ENCODE results near the gene PILRA. TPM values are rescaled to one million over a fixed set of nuclear protein-coding genes. Genes with fewer than 3 reads are reported as not detected.
A peak's percentile ranks its signal among the peaks of the same experiment; 100 is the strongest.
"Not testable (repeated sequence)": the region's sequence is repeated elsewhere in the genome, so short reads cannot be mapped to it uniquely, and the experiment has no call there.

PILRA gene
- total and polyA plus RNA-seq, 5 experiments from 2014 or later: 0.35 to 10.6 (median 0.63) TPM

DNA sequence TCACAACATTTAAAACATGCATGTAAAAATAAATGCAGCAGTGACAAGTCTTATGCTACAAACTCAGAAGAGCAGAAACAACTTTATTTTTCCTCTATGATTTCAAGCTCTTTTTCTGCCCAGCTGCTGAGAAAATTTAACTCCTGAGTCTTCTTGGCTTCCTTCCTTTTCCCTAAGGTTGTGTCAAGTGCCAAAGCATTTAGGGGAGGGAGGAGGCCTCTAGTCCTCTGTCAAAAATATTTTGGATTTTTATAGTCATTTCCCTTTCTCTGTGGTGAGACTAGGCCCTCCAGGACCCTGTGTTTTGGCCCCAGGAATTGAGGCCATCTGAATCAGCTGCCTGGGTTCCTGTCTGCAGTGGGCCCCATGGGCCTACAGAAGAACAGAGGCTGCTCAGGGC is 26.4 kb upstream of the PILRA start:
- Mint-ChIP-seq H3K4me3 (no peak overlapping the region), H3K27ac (peak overlapping the region in 9 of 10 donors; percentile 31 to 74 (median 62)), H3K4me1 (peaks cover 12 to 43% (median 29%) of the 10 kb centered on the region in 4 donors), H3K27me3 (no peaks in the 10 kb centered on the region), H3K36me3 (peaks cover 0 to 71% (median 9%) of the 10 kb centered on the region in 3 donors), H3K9me3 (no peaks in the 10 kb centered on the region)
- ATAC-seq (no peak), DNase-seq (no peak)
- POLR2A ChIA-PET: interaction anchor here (0.6 to 1.2 kb wide), 7 partner anchors 9 to 247 kb away, joined by 3 read pairs; no protein-coding TSS in a partner anchor

DNA sequence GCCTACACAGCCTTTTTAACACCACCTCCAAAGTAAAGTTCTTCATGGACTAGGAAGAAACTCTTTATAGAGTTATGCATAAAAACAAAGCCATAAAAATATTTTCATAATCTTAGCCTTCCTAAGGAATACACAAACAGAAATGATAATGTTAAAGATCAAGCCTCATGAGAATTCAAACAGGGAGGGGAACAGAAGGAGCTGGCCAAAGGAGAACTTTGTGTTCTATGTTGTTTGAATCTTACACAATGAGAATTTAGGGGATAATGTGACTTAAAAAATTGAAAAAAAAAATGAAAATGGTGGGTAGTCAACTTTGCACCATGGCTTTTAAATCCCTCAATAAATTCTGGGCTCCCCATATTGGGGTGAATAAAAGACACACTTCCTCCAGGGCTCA is 24.5 kb upstream of the PILRA start:
- H3K27ac Mint-ChIP-seq: peak overlapping the region in 8 of 10 donors; percentile 48 to 83 (median 60)

DNA sequence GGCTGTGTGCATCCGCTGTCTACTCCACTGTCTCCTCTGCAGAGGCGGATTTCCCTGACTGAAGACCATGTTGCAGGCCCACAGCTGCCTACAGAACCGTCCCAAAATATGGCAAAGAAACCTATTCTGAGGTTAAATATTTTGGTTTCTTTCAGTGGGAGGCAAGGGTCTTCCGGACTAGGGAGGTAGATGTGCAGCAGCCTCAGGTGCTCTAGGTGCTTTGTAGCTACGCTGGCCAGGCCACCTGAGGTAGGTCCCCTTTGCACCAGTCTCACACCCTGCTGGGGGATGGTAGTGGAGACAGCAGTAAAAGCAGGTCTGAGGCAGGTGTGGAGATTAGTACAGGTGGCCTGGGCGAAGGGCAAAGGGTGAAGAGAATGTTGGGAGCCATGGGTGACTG is 23.5 kb upstream of the PILRA start:
- DNase-seq (no peak), ATAC-seq (no peak)
- H3K27me3 Mint-ChIP-seq: no peaks in the 10 kb centered on the region
- H3K36me3 Mint-ChIP-seq: peaks cover 0 to 53% (median 9%) of the 10 kb centered on the region in 3 donors
- peak overlapping the region in 8 of 10 donors; percentile 38 to 85 (median 54) for H3K27ac Mint-ChIP-seq
- POLR2A ChIA-PET: no interaction called here
- H3K9me3 Mint-ChIP-seq: no peaks in the 10 kb centered on the region
- peaks cover 18 to 48% (median 32%) of the 10 kb centered on the region in 4 donors for H3K4me1 Mint-ChIP-seq
- peak overlapping the region in 3 of 10 donors; percentile 30 to 54 (median 52) for H3K4me3 Mint-ChIP-seq

More for the DNA sequence above, 24.5 kb upstream of the PILRA start:
- Mint-ChIP-seq H3K36me3 (peaks cover 0 to 56% (median 9%) of the 10 kb centered on the region in 3 donors), H3K27me3 (no peaks in the 10 kb centered on the region), H3K9me3 (no peaks in the 10 kb centered on the region), H3K4me1 (peaks cover 20 to 52% (median 35%) of the 10 kb centered on the region in 4 donors), H3K4me3 (no peak overlapping the region)
- ATAC-seq: no peak
- POLR2A ChIA-PET: interaction anchor here (0.6 kb wide), 1 partner anchor 61 kb away, joined by 5 read pairs; no protein-coding TSS in a partner anchor
- DNase-seq: no peak

DNA sequence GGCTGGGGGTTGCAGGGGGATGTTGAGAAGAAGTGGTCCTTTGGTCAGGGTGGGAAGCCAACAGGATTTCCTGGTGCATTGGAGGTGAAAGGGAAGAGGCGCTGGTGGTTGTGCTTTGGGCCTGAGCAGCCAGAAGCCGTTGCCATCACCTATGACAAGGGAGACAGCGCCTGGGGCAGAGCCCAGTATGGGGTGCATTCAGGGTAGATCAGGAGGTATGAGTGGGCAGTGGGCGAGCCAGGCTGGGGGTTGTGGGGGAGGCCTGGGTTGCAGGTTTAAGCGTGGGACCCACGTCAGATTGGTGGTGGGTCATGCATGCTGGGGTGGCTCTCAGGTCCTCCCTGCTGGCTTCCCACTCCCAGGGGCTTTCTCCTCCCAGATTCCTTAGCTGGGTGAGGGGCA is 21.6 kb upstream of the PILRA start:
- DNase-seq (no peak), ATAC-seq (no peak)
- H3K4me1 Mint-ChIP-seq: peaks cover 18 to 45% (median 34%) of the 10 kb centered on the region in 4 donors
- H3K36me3 Mint-ChIP-seq: peaks cover 0 to 58% (median 9%) of the 10 kb centered on the region in 3 donors
- H3K4me3 Mint-ChIP-seq: peak overlapping the region; percentile 54 to 92 (median 74)
- no peaks in the 10 kb centered on the region for H3K9me3 Mint-ChIP-seq
- peak overlapping the region; percentile 77 to 97 (median 90) for H3K27ac Mint-ChIP-seq
- H3K27me3 Mint-ChIP-seq: no peaks in the 10 kb centered on the region
- POLR2A ChIA-PET: interaction anchor here (0.6 kb wide), 1 partner anchor 80 kb away, joined by 3 read pairs; no protein-coding TSS in a partner anchor

DNA sequence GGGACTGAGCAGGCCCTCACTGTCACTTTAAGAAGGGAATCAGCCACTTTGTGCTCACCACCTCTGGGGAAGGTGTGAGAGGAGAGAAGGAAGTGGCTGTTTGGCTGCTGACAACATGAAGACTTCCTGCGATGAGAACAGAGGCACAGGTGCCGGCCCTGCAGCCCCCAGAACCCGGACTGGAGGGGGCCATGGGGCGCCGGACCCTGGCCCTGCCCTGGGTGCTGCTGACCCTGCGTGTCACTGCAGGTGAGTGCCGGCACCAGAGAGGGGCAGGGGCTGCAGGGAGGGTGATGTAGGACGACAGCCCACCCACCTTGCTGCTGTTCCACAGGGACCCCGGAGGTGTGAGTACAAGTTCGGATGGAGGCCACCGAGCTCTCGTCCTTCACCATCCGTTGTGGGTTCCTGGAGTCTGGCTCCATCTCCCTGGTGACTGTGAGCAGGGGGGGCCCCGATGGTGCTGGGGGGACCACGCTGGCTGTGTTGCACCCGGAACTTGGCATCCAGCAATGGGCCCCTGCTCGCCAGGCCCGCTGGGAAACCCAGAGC is 21.0 kb upstream of the PILRA start:
- DNase-seq (peak in 4 of 10 donors; percentile 14 to 65 (median 28)), ATAC-seq (peak; percentile 81 to 91)
- H3K36me3 Mint-ChIP-seq: peaks cover 0 to 54% (median 7%) of the 10 kb centered on the region in 3 donors
- H3K4me1 Mint-ChIP-seq: peaks cover 18 to 46% (median 34%) of the 10 kb centered on the region in 4 donors
- peak overlapping the region; percentile 80 to 97 (median 92) for H3K27ac Mint-ChIP-seq
- H3K27me3 Mint-ChIP-seq, H3K9me3 Mint-ChIP-seq: not testable (repeated sequence)
- POLR2A ChIA-PET: interaction anchor here (0.9 kb wide), 1 partner anchor 76 kb away, joined by 3 read pairs; the partner anchor contains the start of gene ZCWPW1
- peak overlapping the region; percentile 58 to 92 (median 84) for H3K4me3 Mint-ChIP-seq

DNA sequence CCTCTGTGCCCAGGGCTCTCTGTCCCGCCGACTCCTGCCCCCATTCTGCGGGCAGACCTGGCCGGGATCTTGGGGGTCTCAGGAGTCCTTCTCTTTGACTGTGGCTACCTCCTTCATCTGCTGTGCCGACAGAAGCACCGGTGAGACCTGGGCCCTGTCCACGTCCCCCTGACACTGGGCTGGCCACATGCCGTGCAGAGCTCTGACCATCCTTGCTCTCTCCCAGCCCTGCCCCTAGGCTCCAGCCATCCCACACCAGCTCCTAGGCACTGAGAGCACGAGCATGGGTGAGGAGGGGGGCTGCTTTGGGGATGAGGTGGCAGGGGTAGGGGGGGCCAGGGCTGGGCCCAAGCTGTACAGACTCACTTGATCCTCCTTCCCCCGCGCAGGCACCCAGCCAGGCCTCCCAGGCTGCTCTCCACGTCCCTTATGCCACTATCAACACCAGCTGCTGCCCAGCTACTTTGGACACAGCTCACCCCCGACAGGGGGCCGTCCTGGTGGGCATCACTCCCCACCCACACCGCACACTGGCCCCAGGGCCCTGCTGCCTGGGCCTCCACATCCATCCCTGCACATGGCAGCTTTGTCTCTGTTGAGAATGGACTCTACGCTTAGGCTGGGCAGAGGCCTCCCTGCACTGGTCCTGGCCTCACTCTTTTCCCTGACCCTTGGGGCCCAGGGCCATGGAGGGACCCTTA is 20.2 kb upstream of the PILRA start:
- ATAC-seq (peak in 1 of 2 donors; percentile 3), DNase-seq (no peak)
- no peaks in the 10 kb centered on the region for H3K9me3 Mint-ChIP-seq
- peak overlapping the region; percentile 77 to 92 (median 84) for H3K4me3 Mint-ChIP-seq
- peaks cover 18 to 49% (median 36%) of the 10 kb centered on the region in 4 donors for H3K4me1 Mint-ChIP-seq
- no peaks in the 10 kb centered on the region for H3K27me3 Mint-ChIP-seq
- POLR2A ChIA-PET: interaction anchor here (0.5 to 1.2 kb wide), 3 partner anchors 50 to 132 kb away, joined by 3 read pairs; partner anchors contain the start of gene ZCWPW1
- peaks cover 0 to 53% (median 6%) of the 10 kb centered on the region in 3 donors for H3K36me3 Mint-ChIP-seq
- H3K27ac Mint-ChIP-seq: peak overlapping the region; percentile 87 to 97 (median 92)

DNA sequence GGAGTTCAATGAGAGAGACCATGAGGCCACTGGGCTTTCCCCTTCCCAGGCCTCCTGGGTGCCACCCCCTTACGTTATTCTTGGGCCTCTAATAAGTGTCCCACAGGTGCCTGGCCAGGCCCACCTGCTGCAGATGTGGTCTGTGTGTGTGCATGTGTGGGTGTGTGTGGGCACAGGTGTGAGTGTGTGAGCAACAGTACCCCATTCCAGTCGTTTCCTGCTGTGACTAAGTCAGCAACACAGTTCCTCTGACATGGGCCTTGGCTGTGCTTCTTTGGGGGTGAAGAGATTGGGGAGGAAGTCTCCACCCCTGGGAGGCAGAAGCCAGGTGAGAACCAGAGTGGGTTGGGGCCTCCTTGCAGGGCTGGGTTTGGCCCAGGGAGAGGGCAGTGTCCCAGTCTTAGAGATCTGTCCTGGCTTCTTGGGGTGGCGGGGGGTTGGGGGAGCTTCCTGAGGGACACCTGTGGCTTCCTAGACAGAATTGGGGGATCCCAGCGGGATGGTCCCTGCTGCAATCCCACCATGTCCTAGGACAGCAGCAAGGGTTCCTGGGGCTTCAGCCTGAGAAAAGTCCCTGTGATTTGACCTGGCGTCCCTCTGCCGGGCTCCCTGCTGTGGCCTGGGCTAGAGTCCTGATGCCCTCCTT is 19.5 kb upstream of the PILRA start:
- H3K36me3 Mint-ChIP-seq: peaks cover 0 to 49% (median 6%) of the 10 kb centered on the region in 3 donors
- H3K4me3 Mint-ChIP-seq: peak overlapping the region; percentile 77 to 92 (median 84)
- H3K4me1 Mint-ChIP-seq: peaks cover 18 to 49% (median 38%) of the 10 kb centered on the region in 4 donors

DNA sequence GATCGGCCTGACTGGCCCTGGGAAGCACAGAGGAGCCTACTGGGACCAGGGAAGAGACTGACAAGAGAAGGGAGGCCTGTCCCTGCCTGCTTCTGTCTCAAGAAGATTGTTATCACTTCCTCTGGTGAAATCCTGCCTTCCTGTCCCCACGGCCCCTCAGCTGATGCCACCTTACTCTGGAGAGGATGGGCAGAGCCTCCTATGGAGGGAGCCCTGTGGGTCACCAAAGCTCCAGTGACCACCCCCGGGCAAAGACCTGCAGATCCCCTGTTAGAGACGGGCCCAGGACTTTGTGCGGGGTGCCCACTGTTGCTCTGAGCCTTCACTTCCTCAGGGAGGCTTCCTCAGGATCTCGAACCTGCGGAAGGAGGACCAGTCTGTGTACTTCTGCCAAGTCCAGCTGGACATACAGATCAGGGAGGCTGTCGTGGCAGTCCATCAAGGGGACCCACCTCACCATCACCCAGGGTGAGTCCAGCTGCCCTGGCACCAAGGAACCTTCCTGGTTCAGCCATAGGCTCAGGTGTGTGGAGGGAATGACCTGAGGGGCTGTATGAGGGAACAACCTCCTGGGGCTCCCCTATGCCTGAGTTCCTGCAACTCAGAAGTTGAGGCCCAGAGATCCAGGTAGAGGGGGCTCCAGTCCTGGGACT is 16.7 kb upstream of the PILRA start:
- peaks cover 0 to 53% (median 12%) of the 10 kb centered on the region in 3 donors for H3K36me3 Mint-ChIP-seq
- peak overlapping the region in 4 of 10 donors; percentile 3 to 88 (median 48) for H3K27ac Mint-ChIP-seq
- H3K4me3 Mint-ChIP-seq: no peak overlapping the region
- no peaks in the 10 kb centered on the region for H3K27me3 Mint-ChIP-seq
- H3K4me1 Mint-ChIP-seq: peaks cover 20 to 36% (median 29%) of the 10 kb centered on the region in 4 donors
- DNase-seq (no peak), ATAC-seq (no peak)
- no peaks in the 10 kb centered on the region for H3K9me3 Mint-ChIP-seq
- POLR2A ChIA-PET: interaction anchor here (0.6 kb wide), 1 partner anchor 13 kb away, joined by 7 read pairs; no protein-coding TSS in a partner anchor

More for the DNA sequence above, 19.5 kb upstream of the PILRA start:
- ATAC-seq (peak; percentile 38 to 40), DNase-seq (peak in 1 of 10 donors; percentile 23)
- Mint-ChIP-seq H3K27ac (peak overlapping the region; percentile 87 to 97 (median 92)), H3K27me3 (no peaks in the 10 kb centered on the region), H3K9me3 (no peaks in the 10 kb centered on the region)
- POLR2A ChIA-PET: interaction anchor here (1.2 kb wide), 2 partner anchors 132 to 133 kb away, joined by 3 read pairs; no protein-coding TSS in a partner anchor

DNA sequence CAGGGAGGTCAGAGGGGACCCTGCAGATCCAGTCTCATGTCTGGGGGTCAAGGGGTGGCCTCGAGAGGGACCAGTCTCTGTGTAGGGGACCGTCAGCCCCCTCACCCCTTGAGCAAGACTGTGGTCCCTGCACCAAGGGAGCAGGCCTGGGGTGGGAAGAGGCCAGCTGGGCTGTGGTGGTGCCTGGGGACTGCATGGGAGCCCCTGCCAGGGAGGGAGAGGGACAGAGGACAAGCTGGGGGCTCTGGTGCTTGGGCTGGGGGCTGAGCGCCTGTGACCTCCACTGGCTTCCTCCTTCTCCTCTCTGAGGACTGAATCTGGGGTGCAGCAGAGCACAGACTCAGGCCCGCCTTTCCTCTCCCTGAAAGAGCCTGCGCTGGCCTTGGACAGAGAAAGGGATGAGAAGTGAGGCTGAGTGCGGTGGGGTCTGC is 16.1 kb upstream of the PILRA start:
- POLR2A ChIA-PET: no interaction called here
- Mint-ChIP-seq H3K4me1 (peaks cover 19 to 33% (median 23%) of the 10 kb centered on the region in 4 donors), H3K36me3 (peaks cover 0 to 59% (median 15%) of the 10 kb centered on the region in 3 donors), H3K4me3 (no peak overlapping the region), H3K27ac (peak overlapping the region in 5 of 10 donors; percentile 15 to 66 (median 40)), H3K9me3 (no peaks in the 10 kb centered on the region), H3K27me3 (no peaks in the 10 kb centered on the region)
- ATAC-seq (no peak), DNase-seq (no peak)

DNA sequence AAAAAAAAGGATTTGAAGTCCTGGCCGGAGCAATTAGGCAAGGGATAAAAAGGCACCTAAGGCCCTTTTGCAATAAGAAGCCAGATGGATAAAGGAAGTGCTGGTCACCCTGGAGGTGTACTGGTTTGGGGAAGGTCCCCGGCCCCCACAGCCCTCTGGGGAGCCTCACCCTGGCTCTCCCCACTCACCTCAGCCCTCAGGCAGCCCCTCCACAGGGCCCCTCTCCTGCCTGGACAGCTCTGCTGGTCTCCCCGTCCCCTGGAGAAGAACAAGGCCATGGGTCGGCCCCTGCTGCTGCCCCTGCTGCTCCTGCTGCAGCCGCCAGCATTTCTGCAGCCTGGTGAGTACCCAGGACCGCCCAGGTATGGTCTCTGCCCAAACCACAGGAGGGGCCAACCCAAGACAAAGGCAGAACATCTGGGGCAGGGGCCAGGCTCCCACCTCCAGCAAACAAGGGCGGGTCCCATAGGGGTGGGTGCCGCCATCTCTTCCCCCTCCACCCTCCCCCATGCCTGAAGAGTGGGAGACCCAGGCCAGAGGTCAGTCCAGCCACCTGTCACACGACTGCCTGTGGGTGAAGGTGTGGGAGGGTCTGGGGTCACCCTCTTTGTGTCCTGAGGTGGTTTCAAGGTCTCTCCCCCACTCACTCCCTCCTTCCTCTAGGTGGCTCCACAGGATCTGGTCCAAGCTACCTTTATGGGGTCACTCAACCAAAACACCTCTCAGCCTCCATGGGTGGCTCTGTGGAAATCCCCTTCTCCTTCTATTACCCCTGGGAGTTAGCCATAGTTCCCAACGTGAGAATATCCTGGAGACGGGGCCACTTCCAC is 15.0 kb upstream of the PILRA start, which contains the start of gene PILRB:
PILRB (plus strand) TSS at position 91 of the 830 bp plus-strand sequence; CDS start at position 277, 186 bp downstream.
- ATAC-seq (no peak), DNase-seq (no peak)
- peaks cover 15 to 32% (median 17%) of the 10 kb centered on the region in 4 donors for H3K4me1 Mint-ChIP-seq
- peaks cover 0 to 69% (median 20%) of the 10 kb centered on the region in 3 donors for H3K36me3 Mint-ChIP-seq
- no peaks in the 10 kb centered on the region for H3K9me3 Mint-ChIP-seq
- POLR2A ChIA-PET: no interaction called here
- H3K4me3 Mint-ChIP-seq: no peak within 1 kb of the TSS
- H3K27ac Mint-ChIP-seq: peak within 1 kb of the TSS in 6 of 10 donors; percentile 33 to 90 (median 53)
- no peaks in the 10 kb centered on the region for H3K27me3 Mint-ChIP-seq

DNA sequence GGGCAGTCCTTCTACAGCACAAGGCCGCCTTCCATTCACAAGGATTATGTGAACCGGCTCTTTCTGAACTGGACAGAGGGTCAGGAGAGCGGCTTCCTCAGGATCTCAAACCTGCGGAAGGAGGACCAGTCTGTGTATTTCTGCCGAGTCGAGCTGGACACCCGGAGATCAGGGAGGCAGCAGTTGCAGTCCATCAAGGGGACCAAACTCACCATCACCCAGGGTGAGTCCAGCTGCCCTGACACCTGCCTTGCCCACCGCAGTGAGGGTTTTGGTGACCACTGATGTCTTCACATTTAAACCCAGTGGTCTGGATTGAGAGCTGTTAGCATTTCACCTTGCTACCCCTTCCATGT is 14.5 kb upstream of the PILRA start:
- H3K4me1 Mint-ChIP-seq: peaks cover 9 to 27% (median 12%) of the 10 kb centered on the region in 4 donors
- no peak overlapping the region for H3K4me3 Mint-ChIP-seq
- no peaks in the 10 kb centered on the region for H3K27me3 Mint-ChIP-seq
- POLR2A ChIA-PET: no interaction called here
- DNase-seq (no peak), ATAC-seq (no peak)
- H3K36me3 Mint-ChIP-seq: peaks cover 0 to 75% (median 21%) of the 10 kb centered on the region in 3 donors
- H3K27ac Mint-ChIP-seq: peak overlapping the region in 5 of 10 donors; percentile 23 to 90 (median 46)
- H3K9me3 Mint-ChIP-seq: no peaks in the 10 kb centered on the region
